Hematopoietic multipotent progenitor cell treated with erythropoietin and hydrocortisone succinate and interleukin-3 and kit ligand, for 4 days (in vitro differentiated cells): ENCODE measurements around the gene MAP3K3.

ENCODE experiments used
- DNase-seq: peaks from one replicate; pipeline ENCODE4 v3.0.0-alpha.2; 2015

MAP3K3 gene

DNA sequence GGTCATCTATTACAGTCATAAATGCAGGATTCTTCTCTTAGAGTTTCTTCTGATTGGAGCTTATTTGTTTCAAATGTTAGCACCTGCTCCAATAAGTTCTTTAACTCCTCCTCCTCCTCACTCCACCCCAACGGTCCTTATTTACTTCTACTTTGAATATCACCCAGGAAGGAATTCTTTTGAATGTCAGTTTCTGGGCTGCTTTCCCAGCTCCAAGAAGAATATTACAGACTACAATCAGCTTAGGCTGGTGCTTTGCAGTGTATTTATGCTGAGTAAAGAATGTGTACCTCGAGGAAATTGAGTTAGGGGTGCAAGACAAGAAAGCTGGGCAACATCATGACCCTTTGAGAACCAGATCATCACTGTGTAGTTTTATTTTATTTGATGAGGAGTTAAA, 30.8 kb downstream of the MAP3K3 start:
- DNase-seq, result no peak

DNA sequence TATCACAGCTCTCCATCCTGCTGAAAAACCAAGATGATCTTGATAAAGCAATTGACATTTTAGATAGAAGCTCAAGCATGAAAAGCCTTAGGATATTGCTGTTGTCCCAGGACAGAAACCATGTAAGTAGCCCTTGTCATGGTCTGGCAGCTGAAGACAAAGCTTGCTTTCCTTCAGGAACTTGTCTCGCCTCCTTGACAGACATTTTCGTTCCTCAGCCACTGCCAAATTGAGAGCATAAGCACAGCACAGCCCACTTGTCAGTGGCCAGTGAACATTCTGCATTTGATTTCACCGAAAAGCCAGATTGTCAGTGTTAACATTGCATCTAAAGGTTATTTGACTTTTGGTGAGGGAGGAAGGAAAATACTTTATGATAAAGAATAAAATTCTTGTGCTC, 35.6 kb downstream of the MAP3K3 start:
- DNase-seq, result no peak

DNA sequence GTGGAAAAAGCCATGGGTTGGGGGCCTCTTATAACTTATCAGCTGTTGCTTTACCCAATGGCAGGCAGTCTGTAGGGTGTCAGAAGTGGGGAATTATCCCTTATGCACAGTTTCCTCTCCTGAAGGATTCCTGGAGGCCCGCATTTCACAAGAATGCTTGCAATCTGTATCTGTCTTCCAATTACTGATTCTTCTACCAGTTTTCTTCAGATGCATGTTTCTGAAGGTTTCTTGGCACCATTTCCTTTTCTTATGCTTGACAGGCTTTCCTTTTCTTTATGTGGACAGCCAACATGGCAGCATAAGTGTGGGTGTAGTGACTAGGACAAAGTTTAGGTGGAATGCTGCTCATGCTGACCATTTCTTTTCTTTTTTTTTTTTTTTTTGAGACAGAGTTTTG, 36.1 kb downstream of the MAP3K3 start:
- no peak for DNase-seq

DNA sequence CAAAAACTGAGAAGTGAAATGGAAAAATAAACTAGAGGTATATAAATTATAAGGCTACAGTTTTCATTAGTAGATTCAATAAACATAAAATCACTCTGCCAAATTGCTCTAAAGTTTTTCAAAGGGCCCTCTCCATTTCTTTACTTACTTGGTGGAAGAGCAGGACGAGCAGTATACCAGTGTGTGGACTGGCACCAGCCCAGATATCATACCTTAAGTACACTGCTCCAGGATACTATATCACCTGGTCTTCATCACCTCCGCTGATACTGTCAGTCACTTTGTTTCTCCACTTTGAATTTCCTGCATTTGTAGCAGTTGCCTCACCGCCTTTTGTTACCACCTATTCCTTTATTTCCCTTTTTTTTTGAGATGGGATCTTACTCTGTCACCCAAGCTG, 37.6 kb downstream of the MAP3K3 start:
- DNase-seq, result no peak

DNA sequence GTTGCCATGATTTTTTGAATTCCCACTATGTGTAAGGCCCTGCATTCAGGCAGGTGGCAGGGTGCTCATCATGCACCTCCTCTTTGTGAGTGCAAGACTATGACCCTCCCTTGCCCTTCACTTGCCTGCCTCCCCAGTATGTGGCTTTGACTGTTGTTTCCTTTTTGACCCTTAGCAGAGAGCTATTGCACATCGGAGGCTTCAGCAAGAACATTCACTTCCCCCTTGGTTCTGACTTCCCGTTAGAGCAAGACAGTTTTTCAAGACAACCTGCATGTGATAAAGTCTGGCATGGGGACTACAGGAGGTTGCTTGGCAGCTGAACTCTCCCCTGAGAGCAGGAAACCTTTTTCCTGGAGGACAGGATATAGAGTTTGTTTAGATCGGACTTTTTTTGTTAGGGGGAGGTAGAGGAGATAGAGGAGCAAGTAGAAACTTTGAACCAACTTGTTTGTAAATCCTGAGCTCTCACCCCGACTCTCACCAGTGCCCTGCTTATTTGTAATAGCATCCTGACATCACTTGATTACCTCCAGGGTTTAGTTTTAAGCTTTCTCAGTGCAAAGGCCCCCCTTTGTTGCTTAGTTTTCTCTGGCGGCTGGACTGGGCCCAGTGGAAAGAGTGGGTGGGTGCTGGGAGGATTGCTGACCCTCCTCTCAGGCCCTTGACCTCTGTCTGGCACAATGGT, 43.5 kb downstream of the MAP3K3 start:
- peak; percentile 86 for DNase-seq

DNA sequence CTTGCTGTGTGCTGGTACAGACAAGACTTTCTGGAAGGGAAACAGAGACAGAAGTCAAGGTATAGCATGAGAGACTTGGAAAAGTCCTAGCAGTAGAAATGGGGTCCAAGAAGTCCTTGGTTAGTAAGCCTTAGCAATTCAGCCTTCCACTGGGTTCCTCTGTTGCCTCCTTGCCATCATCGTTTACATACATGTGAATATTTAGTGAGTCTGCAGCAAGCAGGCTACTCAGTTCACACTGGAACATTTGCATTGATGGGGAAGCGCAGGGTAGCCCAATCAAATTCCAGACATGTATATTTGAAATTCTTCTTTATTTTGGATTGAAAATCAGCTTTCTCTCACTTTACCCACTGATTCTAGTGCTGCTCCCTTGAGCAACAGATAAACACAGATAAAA, 50.6 kb downstream of the MAP3K3 start:
- DNase-seq, result no peak

DNA sequence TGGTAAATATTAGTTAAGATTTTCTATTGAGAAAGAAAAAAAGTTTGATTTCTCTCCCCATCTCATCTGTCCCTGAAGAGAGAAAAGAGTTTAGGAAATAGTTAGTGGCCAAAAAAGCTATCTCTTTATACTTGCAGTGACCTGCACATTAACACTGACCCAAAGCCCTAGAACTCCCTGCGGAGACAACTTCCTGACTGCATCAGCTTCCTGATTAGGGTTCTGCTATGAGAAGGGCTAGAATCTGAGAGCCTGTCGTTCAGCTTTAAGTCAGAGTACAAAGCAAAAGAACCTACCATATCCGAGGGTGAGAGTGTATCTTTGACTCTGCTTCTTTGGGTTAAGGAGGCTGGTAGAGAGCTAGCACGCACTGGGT, 53.0 kb downstream of the MAP3K3 start:
- DNase-seq, result peak; percentile 33

DNA sequence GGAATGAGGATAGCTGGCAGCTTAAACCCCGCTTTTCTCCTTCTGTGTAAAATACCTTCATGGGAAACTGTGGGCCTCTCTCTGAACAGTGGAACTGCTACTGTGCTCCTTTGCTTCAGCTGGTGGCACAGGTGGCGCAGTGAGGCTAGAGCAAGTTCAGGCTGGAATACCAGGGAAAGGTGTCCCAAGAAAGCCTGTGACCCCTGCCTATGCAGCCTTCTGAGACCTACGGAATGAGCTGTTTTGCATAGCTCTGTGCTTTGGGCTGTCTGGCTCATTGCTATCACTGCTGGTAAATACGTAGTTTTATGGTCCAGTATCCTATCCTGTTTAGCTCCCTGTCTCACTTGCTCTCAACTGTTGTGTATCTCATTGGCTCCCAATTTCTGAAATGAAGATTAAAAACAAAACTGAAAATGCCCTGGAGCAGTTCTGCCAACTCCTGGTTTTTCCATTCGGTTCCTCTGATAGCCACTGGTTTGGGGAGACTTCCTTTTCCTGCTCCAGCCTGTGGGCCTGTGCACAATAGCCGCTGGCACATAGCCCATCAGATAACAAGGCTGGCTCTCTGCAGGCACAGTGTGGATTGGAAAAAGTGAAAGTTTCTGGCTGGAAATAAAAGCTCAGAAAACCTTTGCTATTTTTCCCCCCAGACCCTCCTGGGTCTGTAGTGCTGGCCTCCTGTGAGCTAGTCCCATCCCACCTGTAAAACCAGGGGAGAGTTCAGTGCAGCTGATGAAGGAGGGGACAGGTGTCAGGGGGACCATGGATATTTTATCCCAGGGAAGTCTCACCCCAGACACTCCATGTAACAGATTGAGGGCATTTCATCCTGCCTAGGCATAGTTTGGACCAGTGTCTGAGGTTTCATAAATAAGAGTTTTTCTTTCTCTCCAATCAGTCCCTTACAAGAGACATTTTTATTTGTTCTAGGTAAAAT, 53.7 kb downstream of the MAP3K3 start:
- DNase-seq, result peak; percentile 94

DNA sequence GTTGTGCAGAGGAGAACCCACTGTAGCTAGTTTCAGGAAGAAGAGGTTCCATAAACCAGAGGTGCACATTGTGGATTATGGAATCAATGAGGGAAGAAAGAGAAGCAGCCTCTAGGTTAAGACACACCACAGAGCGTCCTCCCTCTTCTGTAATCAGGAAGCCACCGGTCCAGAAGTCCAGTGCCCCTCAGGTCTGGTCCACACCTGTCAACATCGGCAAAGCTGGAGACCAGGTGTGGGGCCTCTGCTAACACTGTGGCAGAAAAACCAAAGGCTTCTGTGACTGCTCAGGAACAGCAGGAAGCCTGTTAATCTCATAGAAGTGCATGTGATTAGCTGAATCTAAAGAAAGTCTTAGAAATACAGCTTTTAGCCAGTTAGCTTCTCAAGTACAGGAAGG, 54.4 kb downstream of the MAP3K3 start:
- peak; percentile 35 for DNase-seq

DNA sequence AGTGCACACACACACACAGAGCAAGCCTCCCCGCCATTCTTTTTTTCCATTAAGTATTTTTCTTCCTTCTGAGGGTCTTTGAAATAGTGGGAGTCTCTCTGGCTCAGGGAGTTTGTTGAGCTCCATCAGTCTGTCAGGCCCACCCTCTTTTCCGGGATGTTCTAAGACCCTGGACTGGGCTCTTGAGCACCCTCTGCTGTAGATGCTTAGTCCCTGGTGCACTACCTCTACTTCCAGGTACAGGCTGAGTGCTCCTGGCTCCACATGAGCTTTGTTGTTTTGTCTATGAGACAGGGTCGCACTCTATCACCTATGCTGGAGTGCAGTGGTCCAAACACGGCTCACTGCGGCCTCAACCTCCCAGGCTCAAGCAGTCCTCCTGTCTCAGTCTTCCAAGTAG, 57.0 kb downstream of the MAP3K3 start:
- DNase-seq, result no peak

DNA sequence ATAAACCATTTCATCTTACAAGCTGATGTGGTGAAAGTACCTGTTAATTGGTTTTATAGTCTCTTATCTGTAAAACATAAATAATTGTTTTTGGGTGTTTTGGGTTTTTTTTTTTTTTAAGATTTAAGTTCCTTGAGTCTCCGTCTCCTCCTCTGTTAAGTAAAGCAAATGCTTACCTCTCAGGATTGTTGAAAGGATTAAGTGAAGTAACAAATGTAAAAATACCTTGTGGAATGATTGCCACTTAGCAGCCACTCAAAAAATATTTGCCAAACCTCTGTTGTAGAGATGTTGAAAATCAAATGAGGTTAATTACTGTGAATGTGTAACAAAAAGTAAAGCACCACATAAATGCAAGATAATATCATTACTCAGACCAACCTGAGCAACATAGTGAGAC, 58.5 kb downstream of the MAP3K3 start:
- DNase-seq, result no peak

DNA sequence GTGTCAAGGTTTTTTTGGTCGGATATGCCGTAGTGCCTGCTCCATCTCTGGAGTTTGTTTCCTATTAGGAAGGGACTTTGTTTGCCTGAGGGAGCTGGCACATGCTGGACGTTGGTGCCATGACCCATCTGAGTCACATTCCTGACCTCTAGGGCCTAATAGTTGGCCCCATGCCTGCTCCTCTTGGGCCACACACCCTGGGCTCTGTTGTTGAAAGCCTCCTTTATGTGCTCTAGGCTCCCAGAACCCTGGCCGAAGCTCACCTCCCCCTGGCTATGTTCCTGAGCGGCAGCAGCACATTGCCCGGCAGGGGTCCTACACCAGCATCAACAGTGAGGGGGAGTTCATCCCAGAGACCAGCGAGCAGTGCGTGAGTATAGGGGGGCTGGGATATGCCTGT, 59.3 kb downstream of the MAP3K3 start:
- no peak for DNase-seq

DNA sequence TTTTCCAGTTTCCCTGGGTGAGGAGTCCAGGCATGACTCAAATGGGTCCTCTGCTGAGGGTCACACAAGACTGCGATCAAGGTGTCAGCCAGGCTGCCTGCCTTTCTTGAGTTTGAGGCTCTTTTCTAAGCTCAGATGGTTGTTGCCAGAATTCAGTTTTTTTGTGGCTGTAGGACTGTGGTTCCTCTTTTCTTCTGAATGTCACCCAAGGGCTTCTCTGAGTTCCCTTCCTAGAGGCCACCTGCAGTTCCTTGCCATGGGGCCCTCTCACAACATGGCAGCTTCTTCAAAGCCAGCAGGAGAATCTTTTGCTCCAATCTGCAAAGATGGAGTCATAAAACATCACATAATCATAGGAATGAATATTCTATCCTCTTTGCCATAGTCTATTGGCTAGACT, 60.2 kb downstream of the MAP3K3 start:
- peak; percentile 54 for DNase-seq

DNA sequence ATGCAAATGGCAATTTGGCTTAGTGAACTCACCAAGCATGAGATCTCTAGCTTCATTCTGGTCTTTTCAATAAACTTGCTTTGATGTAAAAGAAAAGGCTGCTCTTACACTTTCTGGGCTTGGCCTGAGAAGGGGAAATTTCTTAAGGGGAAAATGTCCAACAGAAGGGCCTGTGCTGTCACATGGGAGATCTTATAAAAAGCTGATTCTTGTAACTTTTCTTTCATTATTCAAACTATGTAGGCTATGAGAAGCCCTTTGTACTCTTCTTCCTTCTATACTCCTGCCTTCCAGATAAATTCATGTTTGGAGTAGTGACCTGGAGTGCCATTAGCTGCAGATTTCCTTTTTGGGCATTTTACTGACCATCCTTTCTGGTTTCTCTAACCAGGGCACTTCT, 60.8 kb downstream of the MAP3K3 start:
- no peak for DNase-seq

DNA sequence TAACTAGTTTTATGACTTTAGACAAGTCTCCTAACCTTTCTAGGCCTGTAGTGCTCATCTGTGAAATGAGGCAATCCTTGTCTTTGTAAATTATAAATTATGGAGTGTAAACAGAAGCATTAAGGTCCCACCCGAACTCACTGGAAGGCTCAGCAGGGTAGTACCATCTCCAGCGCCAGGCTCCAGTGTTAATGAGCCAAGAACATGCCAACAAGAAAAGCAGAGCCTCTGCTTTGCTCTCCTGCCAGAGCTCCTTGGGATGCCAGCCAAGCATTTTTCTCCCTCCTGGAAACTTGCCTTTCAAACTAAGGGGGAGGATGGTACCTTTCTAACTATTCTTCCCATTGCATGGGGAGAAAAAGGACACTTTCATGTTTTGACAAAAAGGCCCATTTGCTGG, 62.8 kb downstream of the MAP3K3 start:
- DNase-seq, result no peak

DNA sequence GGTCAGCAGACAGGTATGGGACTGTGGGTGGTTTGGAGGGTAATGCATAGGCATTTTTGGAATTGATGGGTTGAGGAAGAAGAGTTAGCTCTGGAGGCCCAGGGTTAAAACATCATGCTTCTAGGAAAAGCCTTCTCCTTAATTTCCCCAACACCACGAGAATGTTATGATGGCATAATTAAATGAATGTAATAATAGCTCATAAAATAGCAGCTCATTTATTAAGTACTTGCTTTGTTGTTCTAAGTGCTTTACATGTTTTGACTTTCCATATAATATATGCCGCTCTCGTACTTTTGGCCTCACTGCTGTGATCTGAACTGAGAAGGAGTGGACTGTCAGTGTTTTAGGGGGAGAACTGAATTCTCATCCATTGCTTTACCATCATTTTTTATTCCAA, 63.4 kb downstream of the MAP3K3 start:
- DNase-seq, result no peak

DNA sequence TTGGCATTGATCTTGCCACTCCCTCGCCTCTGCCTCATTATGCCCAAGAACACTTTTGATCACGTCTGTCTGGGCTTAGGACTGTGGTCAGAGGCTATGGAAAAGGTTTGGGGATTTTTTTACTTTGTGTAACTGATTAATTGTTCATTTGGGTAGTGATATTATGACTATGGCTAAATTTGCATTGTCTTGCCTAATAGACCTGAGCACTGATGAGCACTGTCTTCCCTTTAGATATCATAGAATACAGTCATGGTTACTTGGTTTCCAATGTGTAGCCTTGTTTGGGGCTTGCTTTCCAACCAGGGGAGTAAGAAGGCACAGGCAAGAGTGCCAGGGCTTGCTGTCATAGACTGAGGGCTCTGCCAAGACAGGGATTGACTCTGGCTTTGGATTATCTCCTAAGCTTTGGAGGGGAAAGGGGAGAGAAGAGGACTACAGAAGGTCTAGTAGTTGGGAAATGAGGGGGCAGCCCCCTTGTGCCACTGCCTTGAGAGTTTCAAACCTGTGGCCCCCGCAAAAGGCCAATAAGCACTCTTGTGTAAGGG, 64.0 kb downstream of the MAP3K3 start:
- no peak for DNase-seq

DNA sequence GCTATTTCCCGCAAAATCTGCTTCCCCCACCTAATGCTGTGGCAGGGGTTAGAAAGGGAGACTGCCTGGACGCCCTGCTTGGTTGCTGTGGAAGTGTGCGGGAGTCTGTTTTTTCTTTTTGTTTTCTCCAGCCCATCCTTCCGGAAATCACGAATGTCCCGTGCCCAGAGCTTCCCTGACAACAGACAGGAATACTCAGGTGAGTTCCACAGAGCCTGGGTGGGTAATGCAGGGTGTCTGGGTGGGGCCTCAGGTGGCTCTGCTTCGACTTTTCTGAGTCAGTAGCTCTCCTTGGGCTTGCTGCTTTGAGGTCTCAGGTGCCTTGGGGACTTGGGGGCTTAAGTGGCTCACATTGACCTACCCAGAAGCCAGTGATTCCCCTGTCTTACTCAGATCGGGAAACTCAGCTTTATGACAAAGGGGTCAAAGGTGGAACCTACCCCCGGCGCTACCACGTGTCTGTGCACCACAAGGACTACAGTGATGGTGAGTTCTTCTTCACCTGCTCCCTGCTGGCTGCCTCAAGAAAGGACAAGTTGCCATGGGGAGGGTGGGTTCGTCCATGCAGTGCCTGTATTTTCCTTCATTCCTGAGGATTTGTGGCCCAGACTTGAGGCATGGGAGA, 66.3 kb downstream of the MAP3K3 start:
- no peak for DNase-seq

DNA sequence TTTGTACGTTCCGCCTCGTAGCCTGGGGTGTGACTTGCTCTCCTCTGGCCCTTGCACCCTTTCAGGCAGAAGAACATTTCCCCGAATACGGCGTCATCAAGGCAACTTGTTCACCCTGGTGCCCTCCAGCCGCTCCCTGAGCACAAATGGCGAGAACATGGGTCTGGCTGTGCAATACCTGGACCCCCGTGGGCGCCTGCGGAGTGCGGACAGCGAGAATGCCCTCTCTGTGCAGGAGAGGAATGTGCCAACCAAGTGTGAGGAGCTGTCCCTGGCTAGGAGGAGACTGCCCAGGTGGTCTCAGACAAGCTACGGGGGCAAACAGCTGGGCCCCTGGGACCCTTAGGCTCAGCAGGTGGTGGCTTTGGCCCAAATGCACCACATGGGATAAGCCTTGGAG, 67.3 kb downstream of the MAP3K3 start:
- no peak for DNase-seq

DNA sequence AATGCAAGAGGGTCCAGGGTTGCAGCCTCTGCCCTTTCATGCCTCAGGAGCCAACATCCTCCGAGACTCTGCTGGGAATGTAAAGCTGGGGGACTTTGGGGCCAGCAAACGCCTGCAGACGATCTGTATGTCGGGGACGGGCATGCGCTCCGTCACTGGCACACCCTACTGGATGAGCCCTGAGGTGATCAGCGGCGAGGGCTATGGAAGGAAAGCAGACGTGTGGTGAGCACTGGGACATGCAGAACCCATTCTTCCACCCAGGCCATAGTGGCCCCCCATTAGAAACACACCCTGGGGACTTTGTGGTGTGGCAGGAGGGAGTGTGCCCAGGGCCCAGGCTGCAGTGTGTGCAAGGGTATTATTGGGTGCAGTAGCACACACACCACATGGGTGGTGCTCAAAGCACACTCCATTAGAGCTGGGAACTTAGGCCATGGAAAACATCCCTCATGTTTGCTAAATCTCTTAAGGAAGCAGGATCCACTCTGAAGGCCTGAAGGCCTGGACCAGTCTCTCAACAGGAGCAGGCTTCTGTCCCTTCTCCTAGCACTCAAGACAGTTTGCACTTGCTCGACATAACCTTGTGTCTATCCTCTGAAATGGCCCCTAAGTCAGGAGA, 70.1 kb downstream of the MAP3K3 start:
- DNase-seq, result no peak

DNA sequence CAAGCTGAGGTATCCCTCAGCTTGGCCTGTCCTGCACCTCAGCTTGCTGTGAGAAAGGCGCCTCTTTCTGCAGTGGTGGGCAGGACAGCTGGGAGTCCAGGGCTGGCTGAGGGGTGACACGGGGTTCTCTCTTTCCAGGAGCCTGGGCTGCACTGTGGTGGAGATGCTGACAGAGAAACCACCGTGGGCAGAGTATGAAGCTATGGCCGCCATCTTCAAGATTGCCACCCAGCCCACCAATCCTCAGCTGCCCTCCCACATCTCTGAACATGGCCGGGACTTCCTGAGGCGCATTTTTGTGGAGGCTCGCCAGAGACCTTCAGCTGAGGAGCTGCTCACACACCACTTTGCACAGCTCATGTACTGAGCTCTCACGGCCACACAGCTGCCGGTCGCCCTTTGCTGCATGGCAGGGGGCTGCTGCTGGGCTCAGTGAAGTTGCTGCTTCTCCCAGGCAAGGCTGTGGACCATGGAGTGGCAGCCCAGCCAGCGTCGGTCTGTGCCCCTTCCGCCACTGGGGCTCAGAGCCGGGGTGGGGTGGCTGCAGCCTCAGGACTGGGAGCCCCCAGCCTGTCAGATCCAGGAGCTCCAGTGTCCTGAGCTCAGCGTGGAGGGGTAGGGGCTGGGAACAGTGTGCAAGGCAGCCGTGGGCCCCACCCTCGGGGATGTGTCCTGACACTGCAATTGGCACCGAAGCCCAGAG, 71.3 kb downstream of the MAP3K3 start:
- no peak for DNase-seq

DNA sequence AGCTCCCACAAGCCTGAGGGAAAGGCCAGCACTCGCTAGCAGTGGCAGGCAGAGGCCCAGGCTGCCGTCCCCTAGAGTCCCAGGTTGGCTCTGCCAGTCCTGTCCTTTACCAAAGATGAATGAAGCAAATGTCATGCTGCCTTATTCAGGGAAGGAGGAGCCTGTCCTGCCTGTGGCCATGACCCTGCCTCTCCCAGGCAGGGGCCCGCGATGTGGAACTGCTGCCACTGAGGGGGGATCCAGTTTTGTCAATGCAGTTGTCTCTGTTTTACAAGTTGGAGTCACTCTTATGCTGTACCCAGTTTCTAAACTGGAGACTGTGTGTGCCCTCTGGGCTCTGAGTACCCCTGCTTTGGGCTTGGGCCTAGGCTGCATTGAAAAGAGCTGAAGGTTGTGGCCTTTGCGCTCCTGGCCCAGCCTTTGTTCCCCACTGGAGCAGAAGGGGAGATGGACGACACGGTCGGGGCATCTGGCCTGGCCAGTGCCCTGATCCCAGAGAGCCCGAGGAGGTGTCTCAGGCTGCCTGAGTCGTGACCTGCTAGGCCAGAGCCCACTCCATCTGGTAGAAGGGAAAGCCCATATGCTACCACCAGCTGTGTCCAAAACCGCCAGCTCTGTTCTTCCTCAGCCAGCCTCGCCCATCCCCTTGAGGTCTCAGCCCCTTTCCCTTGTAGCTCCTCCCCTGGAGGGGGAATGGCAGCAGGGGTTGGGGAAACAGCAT, 72.2 kb downstream of the MAP3K3 start:
- DNase-seq, result peak; percentile 70
